ENCODE data around the gene CITED4.
A peak's percentile ranks its signal among the peaks of the same experiment; 100 is the strongest.

CITED4 gene

GRCh38 chr1:40873863-40874472, 11.8 kb upstream of the CITED4 start:
- Histone ChIP-seq H3K36me3 (ENCODE audit: control insufficient read depth, insufficient read depth, low read length) (no peaks in the 10 kb centered on the region), H3K27ac (ENCODE audit: insufficient read depth, low read depth, low read length, poor library complexity, severe bottlenecking) (no peak overlapping the region), H3K9me3 (ENCODE audit: control insufficient read depth, low read length) (no peaks in the 10 kb centered on the region), H3K4me3 (ENCODE audit: insufficient read depth, low read depth, low read length) (no peak overlapping the region), H3K27me3 (ENCODE audit: control insufficient read depth, insufficient read depth, low read length, poor library complexity, severe bottlenecking) (no peaks in the 10 kb centered on the region), H3K4me1 (ENCODE audit: control insufficient read depth, insufficient read depth, low read length) (no peaks in the 10 kb centered on the region)
- 91 to 98% methylated on average over 5 to 7 of the region's 7 CpGs for WGBS, 2 experiments

- Histone ChIP-seq H3K4me1 (ENCODE audit: control insufficient read depth, insufficient read depth, low read length) (no peaks in the 10 kb centered on the region), H3K4me3 (ENCODE audit: insufficient read depth, low read depth, low read length) (no peak overlapping the region), H3K36me3 (ENCODE audit: control insufficient read depth, insufficient read depth, low read length) (no peaks in the 10 kb centered on the region), H3K27ac (ENCODE audit: insufficient read depth, low read depth, low read length, poor library complexity, severe bottlenecking) (no peak overlapping the region), H3K27me3 (ENCODE audit: control insufficient read depth, insufficient read depth, low read length, poor library complexity, severe bottlenecking) (no peaks in the 10 kb centered on the region), H3K9me3 (ENCODE audit: control insufficient read depth, low read length) (no peaks in the 10 kb centered on the region)
- WGBS, 2 experiments = 86 to 91% methylated on average over 3 of the region's 3 CpGs
These were observed 10.1 kb upstream of the CITED4 start for GRCh38 chr1:40872276-40872675.

GRCh38 chr1:40870135-40870728, 8.1 kb upstream of the CITED4 start:
- WGBS, 2 experiments = 88 to 94% methylated on average over 2 of the region's 2 CpGs
- Histone ChIP-seq H3K9me3 (ENCODE audit: control insufficient read depth, low read length) (no peaks in the 10 kb centered on the region), H3K36me3 (ENCODE audit: control insufficient read depth, insufficient read depth, low read length) (no peaks in the 10 kb centered on the region), H3K27me3 (ENCODE audit: control insufficient read depth, insufficient read depth, low read length, poor library complexity, severe bottlenecking) (no peaks in the 10 kb centered on the region), H3K27ac (ENCODE audit: insufficient read depth, low read depth, low read length, poor library complexity, severe bottlenecking) (no peak overlapping the region), H3K4me1 (ENCODE audit: control insufficient read depth, insufficient read depth, low read length) (no peaks in the 10 kb centered on the region), H3K4me3 (ENCODE audit: insufficient read depth, low read depth, low read length) (no peak overlapping the region)

GRCh38 chr1:40868051-40868723, 6.0 kb upstream of the CITED4 start:
- H3K4me3 ChIP-seq (ENCODE audit: insufficient read depth, low read depth, low read length) = no peak overlapping the region
- WGBS, 2 experiments = 84 to 89% methylated on average over 4 of the region's 4 CpGs
- H3K27me3 ChIP-seq (ENCODE audit: control insufficient read depth, insufficient read depth, low read length, poor library complexity, severe bottlenecking) = no peaks in the 10 kb centered on the region
- H3K27ac ChIP-seq (ENCODE audit: insufficient read depth, low read depth, low read length, poor library complexity, severe bottlenecking) = no peak overlapping the region
- H3K36me3 ChIP-seq (ENCODE audit: control insufficient read depth, insufficient read depth, low read length) = no peaks in the 10 kb centered on the region
- H3K4me1 ChIP-seq (ENCODE audit: control insufficient read depth, insufficient read depth, low read length) = no peaks in the 10 kb centered on the region
- no peaks in the 10 kb centered on the region for H3K9me3 ChIP-seq (ENCODE audit: control insufficient read depth, low read length)

GRCh38 chr1:40861224-40862003, 749 bp downstream of the CITED4 start:
- H3K27ac ChIP-seq (ENCODE audit: insufficient read depth, low read depth, low read length, poor library complexity, severe bottlenecking) = no peak overlapping the region
- H3K4me3 ChIP-seq (ENCODE audit: insufficient read depth, low read depth, low read length) = peak overlapping the region; percentile 57
- H3K27me3 ChIP-seq (ENCODE audit: control insufficient read depth, insufficient read depth, low read length, poor library complexity, severe bottlenecking) = peaks cover 36% of the 10 kb centered on the region
- 2% methylated on average over 98 of the region's 98 CpGs for WGBS, 2 experiments
- no peaks in the 10 kb centered on the region for H3K9me3 ChIP-seq (ENCODE audit: control insufficient read depth, low read length)
- H3K4me1 ChIP-seq (ENCODE audit: control insufficient read depth, insufficient read depth, low read length) = peaks cover 13% of the 10 kb centered on the region
- H3K36me3 ChIP-seq (ENCODE audit: control insufficient read depth, insufficient read depth, low read length) = no peaks in the 10 kb centered on the region

- peak overlapping the region; percentile 57 for H3K4me3 ChIP-seq (ENCODE audit: insufficient read depth, low read depth, low read length)
- peaks cover 13% of the 10 kb centered on the region for H3K4me1 ChIP-seq (ENCODE audit: control insufficient read depth, insufficient read depth, low read length)
- no peaks in the 10 kb centered on the region for H3K9me3 ChIP-seq (ENCODE audit: control insufficient read depth, low read length)
- no peaks in the 10 kb centered on the region for H3K36me3 ChIP-seq (ENCODE audit: control insufficient read depth, insufficient read depth, low read length)
- H3K27me3 ChIP-seq (ENCODE audit: control insufficient read depth, insufficient read depth, low read length, poor library complexity, severe bottlenecking) = peaks cover 36% of the 10 kb centered on the region
- no peak overlapping the region for H3K27ac ChIP-seq (ENCODE audit: insufficient read depth, low read depth, low read length, poor library complexity, severe bottlenecking)
- 58 to 60% methylated on average over 10 of the region's 10 CpGs for WGBS, 2 experiments
These were observed 1.4 kb downstream of the CITED4 start for GRCh38 chr1:40860706-40861223.

GRCh38 chr1:40858856-40859416, 3.2 kb downstream of the CITED4 start:
- no peaks in the 10 kb centered on the region for H3K9me3 ChIP-seq (ENCODE audit: control insufficient read depth, low read length)
- WGBS, 2 experiments = 90 to 92% methylated on average over 4 of the region's 4 CpGs
- peaks cover 13% of the 10 kb centered on the region for H3K4me1 ChIP-seq (ENCODE audit: control insufficient read depth, insufficient read depth, low read length)
- H3K4me3 ChIP-seq (ENCODE audit: insufficient read depth, low read depth, low read length) = no peak overlapping the region
- H3K27ac ChIP-seq (ENCODE audit: insufficient read depth, low read depth, low read length, poor library complexity, severe bottlenecking) = no peak overlapping the region
- no peaks in the 10 kb centered on the region for H3K36me3 ChIP-seq (ENCODE audit: control insufficient read depth, insufficient read depth, low read length)
- peaks cover 36% of the 10 kb centered on the region for H3K27me3 ChIP-seq (ENCODE audit: control insufficient read depth, insufficient read depth, low read length, poor library complexity, severe bottlenecking)

GRCh38 chr1:40857737-40858136, 4.4 kb downstream of the CITED4 start:
- Histone ChIP-seq H3K36me3 (ENCODE audit: control insufficient read depth, insufficient read depth, low read length) (no peaks in the 10 kb centered on the region), H3K4me3 (ENCODE audit: insufficient read depth, low read depth, low read length) (no peak overlapping the region), H3K4me1 (ENCODE audit: control insufficient read depth, insufficient read depth, low read length) (peaks cover 13% of the 10 kb centered on the region), H3K27me3 (ENCODE audit: control insufficient read depth, insufficient read depth, low read length, poor library complexity, severe bottlenecking) (peaks cover 36% of the 10 kb centered on the region), H3K9me3 (ENCODE audit: control insufficient read depth, low read length) (no peaks in the 10 kb centered on the region), H3K27ac (ENCODE audit: insufficient read depth, low read depth, low read length, poor library complexity, severe bottlenecking) (no peak overlapping the region)
- 17 to 26% methylated on average over 2 of the region's 2 CpGs for WGBS, 2 experiments

GRCh38 chr1:40856656-40857302, 5.4 kb downstream of the CITED4 start:
- peaks cover 13% of the 10 kb centered on the region for H3K4me1 ChIP-seq (ENCODE audit: control insufficient read depth, insufficient read depth, low read length)
- 92 to 94% methylated on average over 9 of the region's 9 CpGs for WGBS, 2 experiments
- H3K27me3 ChIP-seq (ENCODE audit: control insufficient read depth, insufficient read depth, low read length, poor library complexity, severe bottlenecking) = peaks cover 36% of the 10 kb centered on the region
- H3K27ac ChIP-seq (ENCODE audit: insufficient read depth, low read depth, low read length, poor library complexity, severe bottlenecking) = no peak overlapping the region
- H3K36me3 ChIP-seq (ENCODE audit: control insufficient read depth, insufficient read depth, low read length) = no peaks in the 10 kb centered on the region
- no peaks in the 10 kb centered on the region for H3K9me3 ChIP-seq (ENCODE audit: control insufficient read depth, low read length)
- no peak overlapping the region for H3K4me3 ChIP-seq (ENCODE audit: insufficient read depth, low read depth, low read length)

Measured in ectodermal cell (in vitro differentiated cells).